Activated CD4-positive, alpha-beta T cell treated with anti-CD3 and anti-CD28 coated beads, Interleukin-2, amount 10 ng/mL, durations not matched to agents 7 days and 5 days (primary cell): ENCODE measurements around the gene TBX1. TPM values are rescaled to one million over a fixed set of nuclear protein-coding genes. Genes with fewer than 3 reads are reported as not detected.

Source experiments
- CTCF ChIA-PET: fragments of 350-600 bp; sonication (Branson Sonifier 250); formaldehyde crosslinking; loops from one replicate; lab custom pipeline; 2021; ENCODE audit warnings: antibody characterized with exemption; lab: Charles Lee
- POLR2A ChIA-PET: fragments of 350-600 bp; sonication (Branson Sonifier 250); formaldehyde crosslinking; loops from one replicate; lab custom pipeline; 2021; ENCODE audit warnings: antibody characterized with exemption; lab: Charles Lee
- DNase-seq: peaks from one replicate; pipeline ENCODE4 v3.0.0-alpha.2; 2020
- H3K27ac Mint-ChIP-seq: one replicate; pipeline ENCODE4 v1.8.0; 2021; ENCODE audit warnings: mild to moderate bottlenecking, moderate library complexity, mixed read lengths
- H3K27me3 Mint-ChIP-seq: one replicate; pipeline ENCODE4 v1.8.0; 2021; ENCODE audit warnings: mixed read lengths
- H3K36me3 Mint-ChIP-seq: one replicate; pipeline ENCODE4 v1.8.0; 2021; ENCODE audit warnings: low read depth, mixed read lengths
- H3K4me1 Mint-ChIP-seq: one replicate; pipeline ENCODE4 v1.8.0; 2021; ENCODE audit warnings: mixed read lengths
- H3K4me3 Mint-ChIP-seq: one replicate; pipeline ENCODE4 v1.8.0; 2021; ENCODE audit warnings: mild to moderate bottlenecking, moderate library complexity, mixed read lengths
- H3K9me3 Mint-ChIP-seq: one replicate; pipeline ENCODE4 v1.8.0; 2021; ENCODE audit warnings: mixed read lengths
- total RNA-seq, 2 experiments: library from RNA; stranded (reverse); gene quantifications; one replicate each; pipeline ENCODE4 v1.2.3, GENCODE V29; 2021

TBX1 gene
- total RNA-seq, 2 experiments from 2014 or later: not detected

DNA sequence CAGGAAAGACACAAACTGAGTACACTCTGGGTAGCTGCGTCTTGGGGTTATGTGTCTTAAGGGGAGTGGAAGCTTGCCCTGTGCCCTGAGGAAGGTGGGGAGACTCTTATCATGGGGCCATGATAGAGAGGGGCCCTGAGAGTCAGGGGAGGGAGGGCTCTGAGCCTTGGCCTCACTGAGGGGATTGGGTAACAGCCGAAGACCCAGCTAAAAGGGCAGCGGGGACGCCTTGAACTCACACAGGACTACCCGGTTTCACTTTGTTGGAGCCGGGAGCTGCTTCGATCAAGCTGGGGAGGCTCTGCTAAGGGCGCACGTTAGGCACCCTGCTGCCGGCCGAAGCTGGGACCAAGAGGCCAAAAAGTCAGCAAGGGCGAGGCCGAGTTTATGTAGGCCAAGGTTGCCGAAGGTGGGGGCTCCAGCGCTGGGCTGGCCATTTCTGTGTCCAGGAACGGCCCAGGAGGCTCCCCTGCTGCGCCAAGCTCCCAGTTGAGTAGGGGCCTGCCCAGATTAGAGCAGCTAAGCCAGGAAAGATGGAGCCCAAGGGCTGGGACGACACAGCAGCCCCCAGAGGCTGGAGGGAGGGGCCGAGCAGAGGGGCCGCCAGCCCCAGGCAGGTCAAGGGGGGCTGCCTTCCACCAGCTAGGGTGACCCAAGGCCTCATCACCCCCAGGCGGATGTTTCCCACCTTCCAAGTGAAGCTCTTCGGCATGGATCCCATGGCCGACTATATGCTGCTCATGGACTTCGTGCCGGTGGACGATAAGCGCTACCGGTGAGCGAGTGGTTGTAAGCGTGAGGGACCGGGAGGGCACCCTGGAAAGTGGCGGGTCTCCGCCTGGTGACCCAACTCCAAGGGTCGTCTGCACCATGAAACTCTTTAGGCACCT is 2.2 kb downstream of the TBX1 start:
- Mint-ChIP-seq H3K36me3 (peaks cover 4% of the 10 kb centered on the region), H3K4me3 (no peak overlapping the region), H3K4me1 (peaks cover 23% of the 10 kb centered on the region), H3K27me3 (peaks cover 67% of the 10 kb centered on the region), H3K9me3 (no peaks in the 10 kb centered on the region), H3K27ac (no peak overlapping the region)
- ChIA-PET CTCF (interaction anchor here (0.9 kb wide), 1 partner anchor 8 kb away, joined by 3 read pairs; no protein-coding TSS in a partner anchor), POLR2A (no interaction called here)
- no peak for DNase-seq

DNA sequence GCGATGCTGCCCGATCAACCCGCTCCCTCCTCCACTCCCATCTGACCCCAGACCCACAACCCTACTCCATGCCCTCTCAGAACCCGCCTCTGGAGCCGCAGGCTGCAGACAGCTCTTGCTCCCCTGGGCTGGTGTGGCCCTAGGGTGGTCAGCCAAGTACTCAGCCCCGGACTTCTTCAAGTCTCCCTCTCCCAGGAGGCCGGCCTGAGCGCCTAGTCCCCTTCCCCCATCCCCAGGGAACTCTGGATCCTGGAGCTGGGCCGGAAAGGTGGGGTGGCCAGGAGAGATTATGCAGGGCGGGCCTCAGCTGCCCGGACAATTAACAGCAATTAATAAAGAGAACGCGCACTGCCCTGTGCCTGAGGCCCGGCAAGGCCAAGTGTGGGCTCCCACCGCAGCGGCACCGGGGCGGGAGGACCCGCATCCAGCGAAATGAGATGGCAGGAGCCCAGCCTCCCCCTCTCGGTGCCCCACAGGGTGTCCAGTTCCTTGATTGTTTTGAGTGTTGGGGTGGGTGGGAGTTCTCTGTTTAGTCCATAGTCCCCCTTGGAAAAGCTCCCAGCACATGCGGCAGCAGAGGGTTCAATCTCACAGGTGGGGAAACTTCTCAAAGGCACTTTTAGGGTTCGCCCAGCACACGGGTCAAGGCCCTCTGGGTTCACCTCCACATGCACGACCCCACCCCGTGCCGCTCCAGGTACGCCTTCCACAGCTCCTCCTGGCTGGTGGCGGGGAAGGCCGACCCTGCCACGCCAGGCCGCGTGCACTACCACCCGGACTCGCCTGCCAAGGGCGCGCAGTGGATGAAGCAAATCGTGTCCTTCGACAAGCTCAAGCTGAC is 3.1 kb downstream of the TBX1 start:
- ChIA-PET CTCF (interaction anchor here (1.3 kb wide), 1 partner anchor 34 kb away, joined by 4 read pairs; no protein-coding TSS in a partner anchor), POLR2A (no interaction called here)
- no peaks in the 10 kb centered on the region for H3K9me3 Mint-ChIP-seq
- H3K27ac Mint-ChIP-seq: no peak overlapping the region
- no peak overlapping the region for H3K4me3 Mint-ChIP-seq
- DNase-seq: no peak
- H3K27me3 Mint-ChIP-seq: peaks cover 69% of the 10 kb centered on the region
- peaks cover 25% of the 10 kb centered on the region for H3K4me1 Mint-ChIP-seq
- peaks cover 4% of the 10 kb centered on the region for H3K36me3 Mint-ChIP-seq

GRCh38 chr22:19764299-19764593 is 3.7 kb downstream of the TBX1 start:
- Mint-ChIP-seq H3K27ac (no peak overlapping the region), H3K4me3 (no peak overlapping the region)
- POLR2A ChIA-PET: no interaction called here

GRCh38 chr22:19764636-19765476 is 4.3 kb downstream of the TBX1 start:
- no peak overlapping the region for H3K27ac Mint-ChIP-seq
- POLR2A ChIA-PET: no interaction called here
- CTCF ChIA-PET: interaction anchor here (1.2 to 1.3 kb wide), 2 partner anchors 35 to 145 kb away, joined by 4 read pairs; no protein-coding TSS in a partner anchor
- peaks cover 21% of the 10 kb centered on the region for H3K4me1 Mint-ChIP-seq
- H3K27me3 Mint-ChIP-seq: peaks cover 70% of the 10 kb centered on the region
- no peaks in the 10 kb centered on the region for H3K9me3 Mint-ChIP-seq
- DNase-seq: no peak
- peaks cover 3% of the 10 kb centered on the region for H3K36me3 Mint-ChIP-seq
- peak overlapping the region; percentile 12 for H3K4me3 Mint-ChIP-seq

More at GRCh38 chr22:19764299-19764593, 3.7 kb downstream of the TBX1 start:
- no peak for DNase-seq
- peaks cover 69% of the 10 kb centered on the region for H3K27me3 Mint-ChIP-seq
- H3K36me3 Mint-ChIP-seq: peaks cover 4% of the 10 kb centered on the region
- H3K9me3 Mint-ChIP-seq: no peaks in the 10 kb centered on the region
- CTCF ChIA-PET: interaction anchor here (1.3 kb wide), 1 partner anchor 34 kb away, joined by 4 read pairs; no protein-coding TSS in a partner anchor
- H3K4me1 Mint-ChIP-seq: peaks cover 25% of the 10 kb centered on the region

- peaks cover 67% of the 10 kb centered on the region for H3K27me3 Mint-ChIP-seq
- ChIA-PET CTCF (interaction anchor here (1.2 kb wide), 1 partner anchor 144 kb away, joined by 4 read pairs; no protein-coding TSS in a partner anchor), POLR2A (no interaction called here)
- no peaks in the 10 kb centered on the region for H3K36me3 Mint-ChIP-seq
- peaks cover 17% of the 10 kb centered on the region for H3K4me1 Mint-ChIP-seq
- H3K9me3 Mint-ChIP-seq: no peaks in the 10 kb centered on the region
- H3K4me3 Mint-ChIP-seq: peak overlapping the region; percentile 57
- peak; percentile 26 for DNase-seq
- H3K27ac Mint-ChIP-seq: no peak overlapping the region
These were observed 5.1 kb downstream of the TBX1 start for GRCh38 chr22:19765477-19766239.

GRCh38 chr22:19766240-19766510 is 5.6 kb downstream of the TBX1 start:
- Mint-ChIP-seq H3K36me3 (no peaks in the 10 kb centered on the region), H3K27me3 (peaks cover 67% of the 10 kb centered on the region), H3K4me1 (peaks cover 17% of the 10 kb centered on the region), H3K27ac (no peak overlapping the region), H3K9me3 (no peaks in the 10 kb centered on the region), H3K4me3 (no peak overlapping the region)
- ChIA-PET POLR2A (no interaction called here), CTCF (interaction anchor here (0.6 to 1.2 kb wide), 2 partner anchors 144 to 1290 kb away, joined by 3 to 4 read pairs; no protein-coding TSS in a partner anchor)
- no peak for DNase-seq

- ChIA-PET CTCF (interaction anchor here (0.6 kb wide), 1 partner anchor 1290 kb away, joined by 3 read pairs; no protein-coding TSS in a partner anchor), POLR2A (no interaction called here)
- Mint-ChIP-seq H3K9me3 (no peaks in the 10 kb centered on the region), H3K36me3 (no peaks in the 10 kb centered on the region), H3K4me3 (no peak overlapping the region), H3K4me1 (peaks cover 15% of the 10 kb centered on the region), H3K27me3 (peaks cover 65% of the 10 kb centered on the region), H3K27ac (no peak overlapping the region)
- DNase-seq: peak; percentile 52
These were observed 6.2 kb downstream of the TBX1 start for GRCh38 chr22:19766511-19767426.

DNA sequence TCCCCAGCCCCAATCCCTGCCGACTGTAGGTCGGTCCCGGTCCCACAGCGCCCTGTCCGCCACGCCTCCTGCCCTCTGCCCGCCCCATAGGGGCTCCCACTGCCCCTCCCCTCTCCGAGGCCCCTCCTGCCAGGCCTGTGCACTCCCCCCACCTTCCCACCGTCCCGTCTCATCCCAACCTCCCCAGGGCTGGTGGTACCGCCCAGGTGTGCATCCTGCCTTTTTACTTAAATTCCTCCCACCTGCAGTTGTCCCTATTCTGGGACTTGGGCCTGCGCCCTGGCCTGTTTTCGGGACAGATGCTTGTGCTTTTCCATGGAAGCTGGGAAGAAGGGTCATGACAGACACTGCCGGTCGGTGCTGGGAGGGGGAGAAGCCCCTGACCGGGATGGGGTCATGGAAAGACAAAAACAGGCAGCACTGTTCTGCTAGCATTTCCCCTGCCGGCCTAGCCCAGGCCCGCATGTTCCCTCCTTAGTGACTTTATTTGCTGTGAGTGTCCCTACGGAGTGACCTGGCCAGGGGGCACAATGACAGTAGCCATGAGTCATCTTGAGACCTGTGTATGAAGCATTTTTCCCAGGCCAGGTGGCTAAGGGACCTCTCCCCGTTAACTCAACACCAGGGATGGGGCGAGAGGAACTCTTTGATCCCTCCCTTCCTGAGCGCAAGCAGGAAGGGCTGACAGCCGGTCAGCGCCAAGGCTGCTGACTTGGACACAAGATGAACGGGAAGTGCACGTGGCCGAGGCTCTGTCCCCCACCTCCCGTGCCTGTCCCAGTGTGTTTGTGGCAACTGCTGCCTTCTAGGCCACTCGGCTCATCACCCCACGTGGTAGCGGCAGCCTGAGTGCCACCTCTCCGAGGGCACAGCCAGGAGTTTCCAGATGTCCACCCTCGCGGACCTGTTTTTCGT is 7.1 kb downstream of the TBX1 start:
- H3K27ac Mint-ChIP-seq: no peak overlapping the region
- CTCF ChIA-PET: no interaction called here

GRCh38 chr22:19769393-19769715 is 8.8 kb downstream of the TBX1 start:
- CTCF ChIA-PET: no interaction called here

More for the DNA sequence above, 7.1 kb downstream of the TBX1 start:
- DNase-seq: no peak
- Mint-ChIP-seq H3K9me3 (no peaks in the 10 kb centered on the region), H3K36me3 (no peaks in the 10 kb centered on the region), H3K27me3 (peaks cover 66% of the 10 kb centered on the region), H3K4me1 (peaks cover 15% of the 10 kb centered on the region), H3K4me3 (no peak overlapping the region)
- POLR2A ChIA-PET: no interaction called here

GRCh38 chr22:19770349-19771220 is 10.0 kb downstream of the TBX1 start:
- ChIA-PET POLR2A (no interaction called here), CTCF (interaction anchor here (0.8 kb wide), 1 partner anchor 8 kb away, joined by 3 read pairs; no protein-coding TSS in a partner anchor)
- Mint-ChIP-seq H3K4me1 (peaks cover 10% of the 10 kb centered on the region), H3K9me3 (no peaks in the 10 kb centered on the region), H3K36me3 (no peaks in the 10 kb centered on the region), H3K4me3 (no peak overlapping the region), H3K27ac (no peak overlapping the region), H3K27me3 (peaks cover 45% of the 10 kb centered on the region)
- DNase-seq: no peak

More at GRCh38 chr22:19769393-19769715, 8.8 kb downstream of the TBX1 start:
- POLR2A ChIA-PET: interaction anchor here (0.6 kb wide), 1 partner anchor 174 kb away, joined by 3 read pairs; no protein-coding TSS in a partner anchor
- Mint-ChIP-seq H3K4me1 (peaks cover 15% of the 10 kb centered on the region), H3K27me3 (peaks cover 53% of the 10 kb centered on the region), H3K4me3 (no peak overlapping the region), H3K36me3 (no peaks in the 10 kb centered on the region), H3K27ac (no peak overlapping the region), H3K9me3 (no peaks in the 10 kb centered on the region)
- no peak for DNase-seq
